Neutrophil (primary cell): ENCODE data around the gene FGF14.

Source experiments
- H3K27ac ChIP-seq: fragments of 200-600 bp; sonication (generic); 2 replicates; pipeline ENCODE4 v1.5.1; 2016; ENCODE audit warnings: mild to moderate bottlenecking, moderate library complexity
- H3K27me3 ChIP-seq: fragments of 200-600 bp; sonication (generic); 2 replicates; pipeline ENCODE4 v1.6.0; 2016; ENCODE audit warnings: mild to moderate bottlenecking
- H3K36me3 ChIP-seq: fragments of 200-600 bp; sonication (generic); 2 replicates; pipeline ENCODE4 v1.5.1; 2017
- H3K4me1 ChIP-seq, 2 experiments: fragments of 200-600 bp in 1 of 2; sonication (generic) in 1 of 2; 1 replicate in 1 of 2; 2 replicates in 1 of 2; pipeline versions ENCODE4 v1.5.1 to v1.6.1; 2013 to 2016; ENCODE audit warnings: low read depth in 1 of 2, low read length in 1 of 2, mild to moderate bottlenecking in 1 of 2, moderate library complexity in 1 of 2; ENCODE audit not compliant: control insufficient read depth in 1 of 2, insufficient read depth in 1 of 2
- H3K4me3 ChIP-seq, 2 experiments: fragments of 200-600 bp in 1 of 2; sonication (generic) in 1 of 2; 1 replicate in 1 of 2; 2 replicates in 1 of 2; pipeline ENCODE4 v1.5.1; 2013 to 2016; ENCODE audit warnings: low read depth in 1 of 2, low read length in 1 of 2, mild to moderate bottlenecking in 1 of 2, moderate library complexity in 1 of 2
- H3K9me3 ChIP-seq: fragments of 200-600 bp; sonication (generic); 2 replicates; pipeline ENCODE4 v1.5.1; 2016
- CTCF ChIP-seq: fragments of 200-600 bp; sonication (generic); IDR thresholded peaks from 2 replicates; pipeline ENCODE4 v1.5.1; 2016; ENCODE audit warnings: antibody characterized with exemption

Gene FGF14

GRCh38 chr13:102028868-102029267 lies 373.0 kb downstream of the FGF14 start:
- TF ChIP-seq CTCF: no peak
- H3K4me3 ChIP-seq: no peak overlapping the region
- H3K36me3 ChIP-seq: no peaks in the 10 kb centered on the region

GRCh38 chr13:102028206-102028605 lies 373.6 kb downstream of the FGF14 start:
- Histone ChIP-seq H3K27me3 (no peaks in the 10 kb centered on the region), H3K4me1 (no peaks in the 10 kb centered on the region), H3K4me3 (no peak overlapping the region), H3K27ac (no peak overlapping the region), H3K36me3 (no peaks in the 10 kb centered on the region), H3K9me3 (no peaks in the 10 kb centered on the region)
- TF ChIP-seq CTCF: no peak

More at GRCh38 chr13:102028868-102029267, 373.0 kb downstream of the FGF14 start:
- no peaks in the 10 kb centered on the region for H3K9me3 ChIP-seq
- H3K4me1 ChIP-seq: no peaks in the 10 kb centered on the region
- no peak overlapping the region for H3K27ac ChIP-seq
- H3K27me3 ChIP-seq: no peaks in the 10 kb centered on the region

GRCh38 chr13:102021777-102022176 lies 380.1 kb downstream of the FGF14 start:
- Histone ChIP-seq H3K4me3 (no peak overlapping the region), H3K36me3 (no peaks in the 10 kb centered on the region), H3K9me3 (no peaks in the 10 kb centered on the region), H3K4me1 (no peaks in the 10 kb centered on the region), H3K27me3 (no peaks in the 10 kb centered on the region), H3K27ac (no peak overlapping the region)
- no peak for TF ChIP-seq CTCF

GRCh38 chr13:102020611-102021216 lies 381.1 kb downstream of the FGF14 start:
- Histone ChIP-seq H3K36me3 (no peaks in the 10 kb centered on the region), H3K4me1 (no peaks in the 10 kb centered on the region), H3K9me3 (no peaks in the 10 kb centered on the region), H3K4me3 (no peak overlapping the region), H3K27ac (no peak overlapping the region), H3K27me3 (no peaks in the 10 kb centered on the region)
- no peak for TF ChIP-seq CTCF

GRCh38 chr13:102018716-102019115 lies 383.1 kb downstream of the FGF14 start:
- Histone ChIP-seq H3K9me3 (no peaks in the 10 kb centered on the region), H3K4me3 (no peak overlapping the region), H3K27me3 (no peaks in the 10 kb centered on the region), H3K4me1 (no peaks in the 10 kb centered on the region), H3K27ac (no peak overlapping the region), H3K36me3 (no peaks in the 10 kb centered on the region)
- no peak for TF ChIP-seq CTCF
